PC-3 (cell line): Measurements from ENCODE around the gene BMPER. TPM values are rescaled to one million over a fixed set of nuclear protein-coding genes. Genes with fewer than 3 reads are reported as not detected.

Source experiments
- ATAC-seq: fragments of 200-7000 bp; cut with Tn5 transposase; 2 replicates; pipeline ENCODE4 v1.9.1; 2020; ENCODE audit warnings: mild to moderate bottlenecking, moderate library complexity
- BruUV-seq: library from RNA; stranded (reverse); fragments of 400-500 nt; replicated peaks from 2 replicates; lab custom pipeline; 2021; lab: Mats Ljungman, UMichigan
- CTCF ChIA-PET: fragments of 300-600 bp; sonication (Branson Sonifier 250); formaldehyde crosslinking; loops from one replicate; lab custom pipeline; 2022; ENCODE audit warnings: antibody characterized with exemption; lab: Charles Lee
- POLR2A ChIA-PET: fragments of 300-600 bp; sonication (Branson Sonifier 250); formaldehyde crosslinking; loops from one replicate; lab custom pipeline; 2022; ENCODE audit warnings: antibody characterized with exemption; ENCODE audit not compliant: unreplicated experiment; lab: Charles Lee
- DNase-seq: peaks from one replicate; pipeline ENCODE4 v3.0.0-alpha.2; 2015
- H2AFZ ChIP-seq: fragments of 300-600 bp; sonication (generic); 2 replicates; pipeline ENCODE4 v1.6.0; 2016; ENCODE audit warnings: antibody characterized with exemption, low read length
- H3F3A ChIP-seq: fragments of 300-600 bp; sonication (generic); one replicate; pipeline ENCODE4 v1.6.0; 2017; ENCODE audit warnings: antibody characterized with exemption, low read length, control low read depth, mild to moderate bottlenecking; ENCODE audit not compliant: unreplicated experiment
- H3K27ac ChIP-seq: fragments of 300-600 bp; sonication (generic); 2 replicates; pipeline ENCODE4 v1.5.1; 2016; ENCODE audit warnings: mild to moderate bottlenecking, low read length
- H3K27me3 ChIP-seq: fragments of 300-600 bp; sonication (generic); 2 replicates; pipeline ENCODE4 v1.6.1; 2016; ENCODE audit warnings: low read length, mixed read lengths
- H3K36me3 ChIP-seq: fragments of 300-600 bp; sonication (generic); 2 replicates; pipeline ENCODE4 v1.6.1; 2016; ENCODE audit warnings: low read depth, mixed run types, low read length, mixed read lengths
- H3K4me1 ChIP-seq: fragments of 300-600 bp; sonication (generic); 2 replicates; pipeline ENCODE4 v1.5.1; 2016; ENCODE audit warnings: low read length; ENCODE audit not compliant: insufficient read depth
- H3K4me2 ChIP-seq: fragments of 300-600 bp; sonication (generic); 2 replicates; pipeline ENCODE4 v1.6.0; 2016; ENCODE audit warnings: low read length
- H3K4me3 ChIP-seq: fragments of 300-600 bp; sonication (generic); 2 replicates; pipeline ENCODE4 v1.5.1; 2016; ENCODE audit warnings: mild to moderate bottlenecking, low read length, mixed read lengths
- H3K79me2 ChIP-seq: fragments of 300-600 bp; sonication (generic); 2 replicates; pipeline ENCODE4 v1.6.1; 2017; ENCODE audit warnings: low read length, mixed read lengths
- H3K9ac ChIP-seq: fragments of 300-600 bp; sonication (generic); 2 replicates; pipeline ENCODE4 v1.6.0; 2016; ENCODE audit warnings: mild to moderate bottlenecking, low read length
- H3K9me2 ChIP-seq: fragments of 300-600 bp; sonication (generic); replicated peaks from 2 replicates; pipeline ENCODE4 v1.6.1; 2016; ENCODE audit warnings: mixed run types, low read length, mixed read lengths
- H3K9me3 ChIP-seq: fragments of 300-600 bp; sonication (generic); 2 replicates; pipeline ENCODE4 v1.6.1; 2016; ENCODE audit warnings: low read length, mixed read lengths
- H4K20me1 ChIP-seq: fragments of 300-600 bp; sonication (generic); 2 replicates; pipeline ENCODE4 v1.6.1; 2016; ENCODE audit warnings: low read length, mixed read lengths
- CTCF ChIP-seq: fragments of 300-600 bp; sonication (generic); conservative IDR thresholded peaks from 2 replicates; pipeline ENCODE4 v1.5.1; 2017; ENCODE audit warnings: antibody characterized with exemption, low read depth, mild to moderate bottlenecking, low read length
- EZH2 ChIP-seq: fragments of 300-600 bp; sonication (generic); IDR thresholded peaks from one replicate; pipeline ENCODE4 v1.6.1; 2017; ENCODE audit warnings: antibody characterized with exemption, mild to moderate bottlenecking, low read length; ENCODE audit not compliant: unreplicated experiment
- EZH2phosphoT487 ChIP-seq: fragments of 300-600 bp; sonication (generic); IDR thresholded peaks from 2 replicates; pipeline ENCODE4 v1.6.1; 2018; ENCODE audit warnings: mild to moderate bottlenecking, antibody characterized with exemption, low read length, borderline replicate concordance
- intact Hi-C: fragments of 100-400 bp; cut with micrococcal nuclease; formaldehyde crosslinking; loops from 2 replicates; pipeline ENCODE4 v1.9.0; 2023
- total RNA-seq: library from RNA; depleted of rRNA; stranded (reverse); fragments of >200 nt; gene quantifications from 2 replicates; pipeline ENCODE4 v1.2.3, GENCODE V29; 2014

The BMPER gene
- total RNA-seq, 1 experiment from 2014 or later = 0.11 TPM

GRCh38 chr7:34124765-34125164, 219.4 kb downstream of the BMPER start:
- no peaks in the 10 kb centered on the region for H3F3A ChIP-seq
- no peaks in the 10 kb centered on the region for H3K79me2 ChIP-seq
- H3K4me1 ChIP-seq = no peaks in the 10 kb centered on the region
- no peaks in the 10 kb centered on the region for H4K20me1 ChIP-seq
- H3K27me3 ChIP-seq = peaks cover 15% of the 10 kb centered on the region
- no peak overlapping the region for H3K27ac ChIP-seq
- no peak for TF ChIP-seq EZH2
- no peak for TF ChIP-seq CTCF
- no peaks in the 10 kb centered on the region for H3K9me2 ChIP-seq
- ChIA-PET POLR2A (no interaction called here), CTCF (no interaction called here)
- no TSS peak for BruUV-seq
- intact Hi-C loops = no loop called here
- H3K9me3 ChIP-seq = 0 out of 2 replicates have a peak, but pooled peaks cover 4% of the 10 kb centered on the region
- no peak for ATAC-seq
- H3K36me3 ChIP-seq = no peaks in the 10 kb centered on the region
- H2AFZ ChIP-seq = no peak overlapping the region
- no peak overlapping the region for H3K4me3 ChIP-seq
- no peak for DNase-seq
- no peak overlapping the region for H3K4me2 ChIP-seq
- no peak overlapping the region for H3K9ac ChIP-seq

GRCh38 chr7:34128762-34129161, 223.4 kb downstream of the BMPER start:
- H3K27ac ChIP-seq = no peak overlapping the region
- H3K79me2 ChIP-seq = no peaks in the 10 kb centered on the region
- H4K20me1 ChIP-seq = no peaks in the 10 kb centered on the region
- H3K36me3 ChIP-seq = no peaks in the 10 kb centered on the region
- H2AFZ ChIP-seq = no peak overlapping the region
- no peak overlapping the region for H3K4me3 ChIP-seq
- TF ChIP-seq CTCF = no peak
- TF ChIP-seq EZH2phosphoT487 = no peak
- no peak for TF ChIP-seq EZH2
- 0 out of 2 replicates have a peak, but pooled peaks cover 4% of the 10 kb centered on the region for H3K9me3 ChIP-seq
- H3K4me1 ChIP-seq = no peaks in the 10 kb centered on the region
- peaks cover 10% of the 10 kb centered on the region; the same call in 1 of the 2 replicates for H3K27me3 ChIP-seq
- no TSS peak for BruUV-seq
- CTCF ChIA-PET = no interaction called here
- intact Hi-C loops = no loop called here
- H3F3A ChIP-seq = no peaks in the 10 kb centered on the region
- no peak overlapping the region for H3K4me2 ChIP-seq
- H3K9ac ChIP-seq = no peak overlapping the region
- H3K9me2 ChIP-seq = no peaks in the 10 kb centered on the region
- ATAC-seq = no peak
- DNase-seq = peak; percentile 19
- POLR2A ChIA-PET = no interaction called here

DNA sequence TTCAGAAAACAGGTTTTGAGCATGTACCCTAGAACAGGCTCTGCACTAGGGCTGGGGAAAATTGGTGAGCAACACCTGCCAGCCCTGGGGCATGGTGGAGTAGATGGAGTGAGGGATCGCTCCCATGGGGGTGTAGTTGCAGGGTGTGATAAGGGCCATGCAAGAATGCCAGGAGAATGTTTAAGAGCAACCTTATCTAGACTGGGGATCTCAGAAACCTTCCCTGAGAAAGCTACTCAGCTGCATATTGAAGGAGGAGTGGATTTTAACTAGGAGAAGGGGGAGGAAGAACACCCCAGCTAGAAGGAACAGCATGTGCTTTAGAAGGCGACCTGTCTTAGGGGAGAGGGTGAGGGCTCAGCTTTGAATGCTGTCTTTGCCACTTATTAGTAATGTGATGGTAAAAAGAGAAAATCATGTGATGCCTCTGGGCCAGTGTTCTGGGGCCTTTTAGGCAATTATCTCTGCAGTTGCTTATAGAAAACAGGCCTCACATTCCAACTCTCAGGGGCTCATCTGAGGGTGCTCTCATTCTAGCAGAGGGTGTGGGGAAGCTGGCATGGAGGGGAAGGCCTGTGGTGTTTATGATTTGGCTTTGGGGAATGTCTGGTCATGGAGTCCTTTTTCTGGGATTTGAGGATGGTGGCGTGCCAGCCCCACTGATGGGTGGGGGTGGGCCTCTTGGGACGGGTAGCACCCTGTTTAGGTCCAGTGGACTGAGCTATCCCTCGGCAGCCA, 225.4 kb downstream of the BMPER start:
- Histone ChIP-seq H3K9me2 (no peaks in the 10 kb centered on the region), H3K9ac (no peak overlapping the region), H3K4me1 (no peaks in the 10 kb centered on the region), H3F3A (no peaks in the 10 kb centered on the region), H3K27me3 (peaks cover 13% of the 10 kb centered on the region), H3K4me2 (no peak overlapping the region), H4K20me1 (no peaks in the 10 kb centered on the region), H3K9me3 (no peaks in the 10 kb centered on the region), H3K4me3 (no peak overlapping the region), H3K79me2 (no peaks in the 10 kb centered on the region), H2AFZ (no peak overlapping the region), H3K27ac (no peak overlapping the region), H3K36me3 (no peaks in the 10 kb centered on the region)
- no peak for ATAC-seq
- no peak for TF ChIP-seq EZH2
- no TSS peak for BruUV-seq
- CTCF ChIA-PET = no interaction called here
- DNase-seq = no peak
- intact Hi-C loops = no loop called here
- POLR2A ChIA-PET = no interaction called here
